WERI-Rb-1 (cell line): Measurements from ENCODE around the gene SHANK3.
"Not testable (repeated sequence)": the region's sequence is repeated elsewhere in the genome, so short reads cannot be mapped to it uniquely, and the experiment has no call there.

Experiments used
- DNase-seq: peaks from one replicate; pipeline ENCODE4 v3.0.0-alpha.2; 2020
- H3K27ac ChIP-seq: fragments of 250-450 bp; sonication (Bioruptor Pico); 2 replicates; pipeline ENCODE4 v1.5.1; 2020; ENCODE audit warnings: mild to moderate bottlenecking, moderate library complexity
- H3K27me3 ChIP-seq: fragments of 250-450 bp; sonication (Bioruptor Pico); 2 replicates; pipeline ENCODE4 v1.5.1; 2021; ENCODE audit warnings: mild to moderate bottlenecking, low read depth, moderate library complexity; ENCODE audit not compliant: insufficient read depth, severe bottlenecking
- H3K36me3 ChIP-seq: fragments of 250-450 bp; sonication (Bioruptor Pico); 2 replicates; pipeline ENCODE4 v1.5.1; 2020; ENCODE audit warnings: mild to moderate bottlenecking, moderate library complexity
- H3K4me3 ChIP-seq: 2 replicates; pipeline ENCODE4 v1.5.1; 2011; ENCODE audit warnings: low read depth, mild to moderate bottlenecking, control low read depth, low read length
- H3K9me3 ChIP-seq: fragments of 250-450 bp; sonication (Bioruptor Pico); 2 replicates; pipeline ENCODE4 v1.5.1; 2021; ENCODE audit warnings: mild to moderate bottlenecking, moderate library complexity; ENCODE audit not compliant: severe bottlenecking
- CTCF ChIP-seq: IDR thresholded peaks from 2 replicates; pipeline ENCODE4 v1.5.1; 2011; ENCODE audit warnings: low read depth, mild to moderate bottlenecking, control low read depth, inconsistent platforms, low read length

Gene SHANK3

GRCh38 chr22:50653256-50653655, 19.4 kb upstream of the SHANK3 start:
- TF ChIP-seq CTCF, result no peak
- no peaks in the 10 kb centered on the region for H3K27me3 ChIP-seq
- no peak overlapping the region for H3K27ac ChIP-seq
- H3K9me3 ChIP-seq, result peaks cover 12% of the 10 kb centered on the region
- no peak for DNase-seq
- H3K4me3 ChIP-seq, result no peak overlapping the region
- no peaks in the 10 kb centered on the region for H3K36me3 ChIP-seq

GRCh38 chr22:50654664-50655063, 18.0 kb upstream of the SHANK3 start:
- H3K36me3 ChIP-seq, DNase-seq, H3K9me3 ChIP-seq, H3K27me3 ChIP-seq, H3K4me3 ChIP-seq, H3K27ac ChIP-seq: not testable (repeated sequence)

- Histone ChIP-seq H3K36me3 (no peaks in the 10 kb centered on the region), H3K27ac (no peak overlapping the region), H3K9me3 (no peaks in the 10 kb centered on the region), H3K4me3 (no peak overlapping the region), H3K27me3 (no peaks in the 10 kb centered on the region)
- DNase-seq, result no peak
- no peak for TF ChIP-seq CTCF
Measured at GRCh38 chr22:50656122-50657070, 16.2 kb upstream of the SHANK3 start.

GRCh38 chr22:50657925-50658324, 14.7 kb upstream of the SHANK3 start:
- Histone ChIP-seq H3K4me3 (no peak overlapping the region), H3K27me3 (no peaks in the 10 kb centered on the region), H3K36me3 (no peaks in the 10 kb centered on the region), H3K9me3 (no peaks in the 10 kb centered on the region), H3K27ac (no peak overlapping the region)
- no peak for TF ChIP-seq CTCF
- DNase-seq, result no peak

- not testable (repeated sequence) for DNase-seq
Measured at GRCh38 chr22:50659711-50660110, 12.9 kb upstream of the SHANK3 start.

GRCh38 chr22:50660306-50660705, 12.3 kb upstream of the SHANK3 start:
- no peak for TF ChIP-seq CTCF
- Histone ChIP-seq H3K4me3 (no peak overlapping the region), H3K27ac (no peak overlapping the region), H3K9me3 (no peaks in the 10 kb centered on the region), H3K36me3 (no peaks in the 10 kb centered on the region), H3K27me3 (no peaks in the 10 kb centered on the region)
- no peak for DNase-seq

More at GRCh38 chr22:50659711-50660110, 12.9 kb upstream of the SHANK3 start:
- not testable (repeated sequence) for H3K4me3 ChIP-seq, H3K9me3 ChIP-seq, H3K36me3 ChIP-seq, H3K27ac ChIP-seq, H3K27me3 ChIP-seq

GRCh38 chr22:50665212-50665611, 7.4 kb upstream of the SHANK3 start:
- Histone ChIP-seq H3K36me3 (no peaks in the 10 kb centered on the region), H3K27ac (no peak overlapping the region), H3K4me3 (no peak overlapping the region), H3K9me3 (no peaks in the 10 kb centered on the region), H3K27me3 (no peaks in the 10 kb centered on the region)
- TF ChIP-seq CTCF, result no peak
- DNase-seq, result no peak
